ENCODE data around the gene MCCC2. TPM values are rescaled to one million over a fixed set of nuclear protein-coding genes. Genes with fewer than 3 reads are reported as not detected.

Gene MCCC2
- total and polyA plus RNA-seq, 4 donors, result 28.0 to 82.4 (median 61.8) TPM

DNA sequence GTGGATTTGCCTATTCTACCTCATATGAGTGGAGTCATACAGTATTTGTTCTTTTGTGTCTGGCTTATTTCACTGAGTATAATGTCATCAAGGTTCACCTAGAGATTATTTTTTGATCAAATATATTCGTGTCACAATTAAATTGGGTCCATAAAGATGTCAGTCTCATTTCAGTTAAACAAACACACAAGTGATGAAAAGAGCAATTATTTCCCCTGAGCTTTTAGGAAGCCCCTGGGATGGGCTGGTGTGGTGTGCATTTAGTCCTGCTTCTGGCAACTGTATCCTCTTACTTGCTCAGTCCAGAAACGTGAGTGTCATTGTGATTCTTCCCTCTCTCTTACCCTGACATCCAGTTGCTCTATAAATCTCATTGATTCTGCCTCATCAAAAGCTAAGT lies 79.2 kb downstream of the MCCC2 start:
- Histone ChIP-seq H3K4me3 (ENCODE audit: low read depth in 1 of 3, low read length in 3 of 3) (no peak overlapping the region), H3K9me3 (ENCODE audit: control insufficient read depth in 4 of 4, low read length in 3 of 4) (no peaks in the 10 kb centered on the region), H3K36me3 (ENCODE audit: control insufficient read depth in 4 of 4, insufficient read depth in 3 of 4, low read depth in 1 of 4, low read length in 3 of 4) (no peaks in the 10 kb centered on the region), H3K27ac (ENCODE audit: low read depth in 1 of 2, low read length in 2 of 2) (no peak overlapping the region), H3K4me1 (ENCODE audit: control insufficient read depth in 4 of 4, insufficient read depth in 4 of 4, low read length in 3 of 4) (no peaks in the 10 kb centered on the region), H3K27me3 (ENCODE audit: control insufficient read depth in 4 of 4, insufficient read depth in 4 of 4, low read length in 3 of 4) (no peaks in the 10 kb centered on the region), H3K9ac (ENCODE audit: low read depth in 1 of 2, low read length in 2 of 2) (no peak overlapping the region)
- 70% methylated on average over 2 of the region's 2 CpGs for WGBS
- TF ChIP-seq, protein P1, sequence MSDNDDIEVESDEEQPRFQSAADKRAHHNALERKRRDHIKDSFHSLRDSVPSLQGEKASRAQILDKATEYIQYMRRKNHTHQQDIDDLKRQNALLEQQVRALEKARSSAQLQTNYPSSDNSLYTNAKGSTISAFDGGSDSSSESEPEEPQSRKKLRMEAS (IDR thresholded peaks at IDR 0.05), result no peak
- no peak for TF ChIP-seq FOXA2 (IDR thresholded peaks at IDR 0.05)
- TF ChIP-seq, protein P2, sequence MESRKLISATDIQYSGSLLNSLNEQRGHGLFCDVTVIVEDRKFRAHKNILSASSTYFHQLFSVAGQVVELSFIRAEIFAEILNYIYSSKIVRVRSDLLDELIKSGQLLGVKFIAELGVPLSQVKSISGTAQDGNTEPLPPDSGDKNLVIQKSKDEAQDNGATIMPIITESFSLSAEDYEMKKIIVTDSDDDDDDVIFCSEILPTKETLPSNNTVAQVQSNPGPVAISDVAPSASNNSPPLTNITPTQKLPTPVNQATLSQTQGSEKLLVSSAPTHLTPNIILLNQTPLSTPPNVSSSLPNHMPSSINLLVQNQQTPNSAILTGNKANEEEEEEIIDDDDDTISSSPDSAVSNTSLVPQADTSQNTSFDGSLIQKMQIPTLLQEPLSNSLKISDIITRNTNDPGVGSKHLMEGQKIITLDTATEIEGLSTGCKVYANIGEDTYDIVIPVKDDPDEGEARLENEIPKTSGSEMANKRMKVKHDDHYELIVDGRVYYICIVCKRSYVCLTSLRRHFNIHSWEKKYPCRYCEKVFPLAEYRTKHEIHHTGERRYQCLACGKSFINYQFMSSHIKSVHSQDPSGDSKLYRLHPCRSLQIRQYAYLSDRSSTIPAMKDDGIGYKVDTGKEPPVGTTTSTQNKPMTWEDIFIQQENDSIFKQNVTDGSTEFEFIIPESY (IDR thresholded peaks at IDR 0.05), result no peak
- no peak for TF ChIP-seq HNF4G (IDR thresholded peaks at IDR 0.05)
- TF ChIP-seq, protein P3, sequence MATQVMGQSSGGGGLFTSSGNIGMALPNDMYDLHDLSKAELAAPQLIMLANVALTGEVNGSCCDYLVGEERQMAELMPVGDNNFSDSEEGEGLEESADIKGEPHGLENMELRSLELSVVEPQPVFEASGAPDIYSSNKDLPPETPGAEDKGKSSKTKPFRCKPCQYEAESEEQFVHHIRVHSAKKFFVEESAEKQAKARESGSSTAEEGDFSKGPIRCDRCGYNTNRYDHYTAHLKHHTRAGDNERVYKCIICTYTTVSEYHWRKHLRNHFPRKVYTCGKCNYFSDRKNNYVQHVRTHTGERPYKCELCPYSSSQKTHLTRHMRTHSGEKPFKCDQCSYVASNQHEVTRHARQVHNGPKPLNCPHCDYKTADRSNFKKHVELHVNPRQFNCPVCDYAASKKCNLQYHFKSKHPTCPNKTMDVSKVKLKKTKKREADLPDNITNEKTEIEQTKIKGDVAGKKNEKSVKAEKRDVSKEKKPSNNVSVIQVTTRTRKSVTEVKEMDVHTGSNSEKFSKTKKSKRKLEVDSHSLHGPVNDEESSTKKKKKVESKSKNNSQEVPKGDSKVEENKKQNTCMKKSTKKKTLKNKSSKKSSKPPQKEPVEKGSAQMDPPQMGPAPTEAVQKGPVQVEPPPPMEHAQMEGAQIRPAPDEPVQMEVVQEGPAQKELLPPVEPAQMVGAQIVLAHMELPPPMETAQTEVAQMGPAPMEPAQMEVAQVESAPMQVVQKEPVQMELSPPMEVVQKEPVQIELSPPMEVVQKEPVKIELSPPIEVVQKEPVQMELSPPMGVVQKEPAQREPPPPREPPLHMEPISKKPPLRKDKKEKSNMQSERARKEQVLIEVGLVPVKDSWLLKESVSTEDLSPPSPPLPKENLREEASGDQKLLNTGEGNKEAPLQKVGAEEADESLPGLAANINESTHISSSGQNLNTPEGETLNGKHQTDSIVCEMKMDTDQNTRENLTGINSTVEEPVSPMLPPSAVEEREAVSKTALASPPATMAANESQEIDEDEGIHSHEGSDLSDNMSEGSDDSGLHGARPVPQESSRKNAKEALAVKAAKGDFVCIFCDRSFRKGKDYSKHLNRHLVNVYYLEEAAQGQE (IDR thresholded peaks at IDR 0.05), result no peak
- TF ChIP-seq SP1 (IDR thresholded peaks at IDR 0.05), result no peak
- TF ChIP-seq EGR1 (IDR thresholded peaks at IDR 0.05; ENCODE audit: low read depth in 2 of 2), result no peak
- TF ChIP-seq RAD21 (IDR thresholded peaks at IDR 0.05), result no peak
- TF ChIP-seq, protein P4, sequence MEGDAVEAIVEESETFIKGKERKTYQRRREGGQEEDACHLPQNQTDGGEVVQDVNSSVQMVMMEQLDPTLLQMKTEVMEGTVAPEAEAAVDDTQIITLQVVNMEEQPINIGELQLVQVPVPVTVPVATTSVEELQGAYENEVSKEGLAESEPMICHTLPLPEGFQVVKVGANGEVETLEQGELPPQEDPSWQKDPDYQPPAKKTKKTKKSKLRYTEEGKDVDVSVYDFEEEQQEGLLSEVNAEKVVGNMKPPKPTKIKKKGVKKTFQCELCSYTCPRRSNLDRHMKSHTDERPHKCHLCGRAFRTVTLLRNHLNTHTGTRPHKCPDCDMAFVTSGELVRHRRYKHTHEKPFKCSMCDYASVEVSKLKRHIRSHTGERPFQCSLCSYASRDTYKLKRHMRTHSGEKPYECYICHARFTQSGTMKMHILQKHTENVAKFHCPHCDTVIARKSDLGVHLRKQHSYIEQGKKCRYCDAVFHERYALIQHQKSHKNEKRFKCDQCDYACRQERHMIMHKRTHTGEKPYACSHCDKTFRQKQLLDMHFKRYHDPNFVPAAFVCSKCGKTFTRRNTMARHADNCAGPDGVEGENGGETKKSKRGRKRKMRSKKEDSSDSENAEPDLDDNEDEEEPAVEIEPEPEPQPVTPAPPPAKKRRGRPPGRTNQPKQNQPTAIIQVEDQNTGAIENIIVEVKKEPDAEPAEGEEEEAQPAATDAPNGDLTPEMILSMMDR (IDR thresholded peaks at IDR 0.05; ENCODE audit: low read depth, low read length, missing input control), result no peak
- DNase-seq (ENCODE audit: low spot score), result no peak

DNA sequence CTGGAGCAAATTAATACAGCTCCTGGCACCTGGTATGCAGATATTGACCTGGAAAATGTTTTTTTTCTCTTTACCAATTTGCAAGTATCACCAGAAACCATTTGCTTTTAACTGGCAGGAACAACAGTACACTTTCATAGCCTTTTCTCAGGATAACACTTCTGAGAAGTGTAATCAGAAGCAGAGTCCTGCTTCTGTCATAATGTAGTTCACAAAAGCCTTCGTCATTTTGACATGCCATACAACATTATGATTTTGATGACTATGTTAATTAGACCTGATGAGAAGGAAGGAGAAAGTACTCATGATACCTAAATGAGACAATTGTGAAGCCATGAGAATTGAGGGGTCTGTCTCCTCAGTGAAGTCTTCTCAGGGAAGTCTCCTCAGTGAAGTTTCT lies 90.8 kb downstream of the MCCC2 start:
- Histone ChIP-seq H3K4me3 (ENCODE audit: low read depth in 1 of 3, low read length in 3 of 3) (no peak overlapping the region), H3K9ac (ENCODE audit: low read depth in 1 of 2, low read length in 2 of 2) (no peak overlapping the region), H3K36me3 (ENCODE audit: control insufficient read depth in 4 of 4, insufficient read depth in 3 of 4, low read depth in 1 of 4, low read length in 3 of 4) (no peaks in the 10 kb centered on the region), H3K9me3 (ENCODE audit: control insufficient read depth in 4 of 4, low read length in 3 of 4) (no peaks in the 10 kb centered on the region), H3K4me1 (ENCODE audit: control insufficient read depth in 4 of 4, insufficient read depth in 4 of 4, low read length in 3 of 4) (no peaks in the 10 kb centered on the region), H3K27me3 (ENCODE audit: control insufficient read depth in 4 of 4, insufficient read depth in 4 of 4, low read length in 3 of 4) (peaks cover 0 to 2% (median 0%) of the 10 kb centered on the region in 4 donors), H3K27ac (ENCODE audit: low read depth in 1 of 2, low read length in 2 of 2) (no peak overlapping the region)
- TF ChIP-seq HNF4A (conservative IDR thresholded peaks at IDR 0.05) (no peak), EGR1 (IDR thresholded peaks at IDR 0.05; ENCODE audit: low read depth in 2 of 2) (no peak), JUND (IDR thresholded peaks at IDR 0.05) (no peak), RAD21 (IDR thresholded peaks at IDR 0.05) (no peak), NR2F2 (IDR thresholded peaks at IDR 0.05) (no peak)
- TF ChIP-seq, protein P3 (IDR thresholded peaks at IDR 0.05), result no peak
- TF ChIP-seq, protein P2 (IDR thresholded peaks at IDR 0.05), result no peak
- TF ChIP-seq, protein P5, sequence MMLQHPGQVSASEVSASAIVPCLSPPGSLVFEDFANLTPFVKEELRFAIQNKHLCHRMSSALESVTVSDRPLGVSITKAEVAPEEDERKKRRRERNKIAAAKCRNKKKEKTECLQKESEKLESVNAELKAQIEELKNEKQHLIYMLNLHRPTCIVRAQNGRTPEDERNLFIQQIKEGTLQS (IDR thresholded peaks at IDR 0.05), result no peak
- DNase-seq (ENCODE audit: low spot score), result no peak
- WGBS, result 83% methylated on average over 1 of the region's 1 CpG
